Activated CD8-positive, alpha-beta memory T cell treated with anti-CD3 and anti-CD28 coated beads, Interleukin-2, amount 50 U/mL, for 24 hours (primary cell): ENCODE results near the gene NBPF1.
"Not testable (repeated sequence)": the region's sequence is repeated elsewhere in the genome, so short reads cannot be mapped to it uniquely, and the experiment has no call there.

Source experiments
- DNase-seq: peaks from one replicate; pipeline ENCODE4 v3.0.0-alpha.2; 2020; ENCODE audit errors: extremely low read depth

Gene NBPF1

DNA sequence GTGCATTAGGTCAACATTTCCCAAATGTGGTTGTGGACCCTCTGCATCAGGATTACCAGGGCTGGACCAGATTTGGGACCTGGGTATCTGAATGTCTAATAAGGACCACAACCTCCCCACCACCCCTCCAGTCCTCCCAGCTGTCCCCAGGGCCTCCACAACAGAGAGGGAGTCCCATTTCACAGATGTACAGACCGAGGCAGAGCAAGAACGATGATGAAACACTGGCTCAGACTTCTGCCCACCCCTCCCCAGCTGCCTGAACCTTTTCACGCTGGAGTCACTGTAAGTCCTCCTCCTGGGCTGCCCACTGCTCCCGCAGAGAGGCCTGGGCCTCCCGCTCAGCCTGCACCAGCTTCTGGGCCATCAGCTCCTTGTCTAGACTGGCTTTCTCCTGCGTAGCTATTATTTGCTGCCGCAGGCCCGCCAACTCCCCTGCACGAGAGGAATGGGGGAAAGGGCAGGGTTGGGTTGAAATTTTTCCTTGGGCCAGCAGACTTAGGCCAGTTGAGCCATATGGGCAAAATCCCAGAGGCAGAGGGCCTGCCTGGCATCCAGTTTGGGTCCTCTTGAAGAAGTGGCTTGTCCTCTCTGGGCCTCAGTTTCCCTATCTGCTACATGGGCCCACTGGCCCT lies 8.4 kb upstream of the NBPF1 start:
- not testable (repeated sequence) for DNase-seq

DNA sequence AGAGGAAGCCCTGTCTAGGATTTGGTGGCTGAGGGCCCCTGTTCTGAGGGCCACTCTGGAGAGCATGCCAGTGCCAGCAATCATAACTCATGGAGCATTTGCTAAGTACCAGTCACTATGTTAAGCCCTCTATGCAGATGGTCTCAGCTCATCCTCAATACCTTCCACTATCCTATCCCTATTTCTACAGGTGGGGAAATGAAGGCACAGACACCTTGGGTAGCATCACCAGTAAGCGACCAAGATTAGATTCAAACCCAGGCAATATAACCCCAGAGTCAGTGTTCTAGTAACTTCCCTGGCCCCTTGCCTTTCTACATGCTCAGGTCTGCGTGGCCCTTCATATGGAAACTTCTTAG lies 7.9 kb upstream of the NBPF1 start:
- no peak for DNase-seq

DNA sequence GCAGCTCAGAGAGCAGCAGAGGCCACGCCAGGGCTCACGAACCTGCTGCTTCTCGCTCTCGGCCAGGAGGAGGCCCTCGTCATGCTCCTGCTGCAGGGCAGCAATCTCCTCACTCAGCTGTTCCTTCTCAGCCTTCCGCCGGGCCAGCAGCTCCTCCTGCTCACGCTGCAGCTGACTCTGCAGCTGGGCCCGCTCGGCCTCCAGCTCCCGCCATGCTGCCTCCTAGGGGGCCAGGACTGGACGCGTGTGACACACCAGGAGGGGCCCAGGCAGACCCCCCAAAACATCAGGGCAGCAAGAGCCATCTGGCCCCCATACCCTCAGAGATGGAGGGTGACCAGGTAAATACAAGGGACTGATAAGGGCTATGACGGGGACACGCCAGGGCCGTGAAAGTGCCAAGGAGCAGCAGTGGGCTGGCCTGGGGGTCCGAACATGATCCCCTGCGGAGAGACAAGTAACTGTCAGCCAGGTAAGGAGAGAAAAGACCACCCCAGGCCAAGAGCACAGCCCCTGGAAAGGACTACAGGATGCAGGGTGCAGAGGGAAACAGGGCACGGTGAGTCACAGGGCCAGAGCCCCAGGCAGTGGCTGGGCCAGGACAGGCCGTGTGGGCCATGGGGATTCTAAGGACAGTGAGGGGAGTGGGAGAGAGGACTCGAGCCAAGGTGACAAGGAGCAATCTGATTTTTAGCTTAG lies 6.6 kb upstream of the NBPF1 start:
- DNase-seq = not testable (repeated sequence)

GRCh38 chr1:16618719-16619118 lies 5.4 kb upstream of the NBPF1 start:
- no peak for DNase-seq

DNA sequence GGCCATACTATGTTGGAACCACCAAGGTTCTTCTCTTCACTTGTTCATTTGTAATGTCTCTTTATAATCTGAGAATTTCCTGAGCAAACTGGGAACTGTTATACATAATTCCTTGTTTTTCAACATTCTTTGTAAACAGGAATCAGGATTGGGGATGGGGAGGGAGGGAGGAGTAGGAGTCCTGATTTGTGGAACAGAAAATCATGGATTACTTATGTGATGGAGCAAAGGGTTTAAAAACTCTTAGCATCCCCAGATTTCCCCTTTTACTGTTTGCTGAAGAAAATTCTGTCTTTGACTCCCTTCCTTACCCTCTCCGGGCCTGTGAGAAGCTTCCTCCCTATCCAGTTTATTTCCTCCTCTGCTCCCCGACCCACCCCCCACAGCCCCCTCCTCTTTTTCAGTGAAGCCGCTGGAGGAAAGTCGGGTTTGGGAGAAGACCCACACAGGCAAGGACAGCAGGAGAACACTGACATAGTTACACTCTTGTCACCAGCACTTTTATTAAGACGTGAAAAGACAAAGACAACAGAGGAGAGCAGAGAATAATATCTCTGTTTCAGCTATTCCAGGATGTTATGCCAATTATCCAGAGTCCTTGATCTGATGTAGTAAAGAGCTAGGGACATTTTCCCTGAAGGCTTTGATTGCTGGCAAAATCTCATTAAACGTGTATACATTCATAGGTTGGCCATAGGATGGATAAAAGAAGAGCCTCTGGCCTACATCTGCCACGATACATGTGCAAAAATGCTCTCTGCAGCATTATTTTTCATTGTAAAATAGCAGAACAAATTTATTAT lies 4.6 kb upstream of the NBPF1 start:
- no peak for DNase-seq

DNA sequence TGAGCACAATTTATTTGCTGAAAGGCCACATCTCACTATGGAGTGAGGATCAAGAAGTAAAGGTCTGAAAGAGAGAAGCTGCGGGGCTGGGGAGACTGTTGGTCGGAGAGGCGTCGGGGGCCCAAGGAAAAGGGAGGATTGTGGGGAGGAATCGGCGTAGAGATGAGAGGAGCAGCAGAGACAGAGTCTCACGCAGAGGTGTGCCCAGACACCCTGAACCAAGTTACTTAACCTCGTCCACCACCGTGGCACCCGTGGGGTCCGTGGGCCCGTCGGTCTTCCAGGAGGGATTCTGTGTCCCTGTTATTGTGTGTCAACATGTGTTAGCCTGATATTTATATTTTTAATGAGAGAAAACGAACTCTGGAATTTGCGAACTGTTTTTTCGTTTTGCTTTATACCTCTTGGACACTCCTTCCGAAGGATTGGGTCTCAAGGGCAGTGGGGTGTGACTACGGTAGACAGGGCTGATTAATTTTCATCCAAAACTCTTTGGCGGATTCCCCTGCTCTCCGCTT lies 3.8 kb upstream of the NBPF1 start:
- DNase-seq = no peak

GRCh38 chr1:16615253-16616252 lies 2.2 kb upstream of the NBPF1 start:
- DNase-seq = no peak

- DNase-seq = no peak
Measured at GRCh38 chr1:16614361-16615252, 1.2 kb upstream of the NBPF1 start.

DNA sequence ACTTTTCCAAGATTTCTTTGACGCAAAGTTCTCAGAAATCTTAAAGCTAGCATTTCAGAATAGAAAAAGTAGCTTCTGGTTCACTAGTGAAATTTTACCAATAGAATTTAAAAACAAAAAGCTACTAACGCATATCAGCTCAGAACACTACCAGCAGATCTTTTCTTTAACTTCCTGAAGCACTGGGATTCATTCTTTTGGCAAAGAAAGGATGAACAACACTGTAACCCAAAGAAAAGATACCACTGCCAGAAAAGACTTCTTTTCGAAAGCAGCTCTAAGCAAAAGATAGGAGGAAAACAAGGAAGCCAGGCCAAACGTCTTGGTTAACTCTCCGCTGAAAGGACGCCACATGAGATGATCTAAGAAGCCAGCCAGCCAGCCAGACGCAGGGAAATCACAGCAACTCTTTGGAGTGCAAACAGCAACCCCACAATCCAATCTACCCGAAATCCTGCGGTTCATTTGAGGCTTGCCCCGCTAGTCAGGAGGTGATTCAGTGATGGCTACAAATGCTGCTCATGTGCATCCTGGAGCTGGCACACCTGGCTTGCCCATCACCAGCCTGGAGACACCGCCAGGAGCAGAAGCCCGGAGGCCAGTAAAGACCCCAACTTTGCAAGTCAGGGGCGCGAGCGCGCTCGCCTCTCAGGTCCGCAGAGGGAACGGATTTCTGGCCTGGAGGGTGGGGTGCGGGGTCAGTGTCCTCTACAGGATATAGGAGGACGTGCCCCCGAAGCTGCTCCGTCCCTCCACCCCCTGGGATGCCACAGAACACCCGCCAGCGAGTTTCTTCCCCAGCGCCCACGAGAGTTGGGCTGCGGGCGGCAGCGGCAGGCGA lies 812 bp downstream of the NBPF1 start:
- no peak for DNase-seq

- DNase-seq = not testable (repeated sequence)
Measured at GRCh38 chr1:16611981-16612331, 1.4 kb downstream of the NBPF1 start.

GRCh38 chr1:16611164-16611563 lies 2.2 kb downstream of the NBPF1 start:
- not testable (repeated sequence) for DNase-seq

GRCh38 chr1:16610553-16610952 lies 2.8 kb downstream of the NBPF1 start:
- DNase-seq = not testable (repeated sequence)

DNA sequence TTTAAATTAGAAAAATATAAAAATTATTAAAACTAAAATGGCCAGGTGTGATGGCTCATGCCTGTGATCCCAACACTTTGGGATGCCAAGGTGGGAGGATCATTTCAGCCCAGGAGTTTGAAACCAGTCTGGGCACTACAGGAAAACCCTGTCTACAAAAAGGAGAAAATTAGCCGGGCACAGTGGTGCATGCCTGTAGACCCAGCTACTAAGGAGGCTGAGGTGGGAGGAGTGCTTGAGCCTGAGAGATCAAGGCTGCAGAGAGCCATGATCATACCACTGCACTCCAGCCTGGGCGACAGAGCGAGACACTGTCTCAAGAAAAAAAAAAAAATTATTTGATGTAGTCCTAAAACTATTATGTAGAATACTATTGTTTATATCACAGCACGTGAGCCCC lies 3.6 kb downstream of the NBPF1 start:
- DNase-seq = not testable (repeated sequence)

DNA sequence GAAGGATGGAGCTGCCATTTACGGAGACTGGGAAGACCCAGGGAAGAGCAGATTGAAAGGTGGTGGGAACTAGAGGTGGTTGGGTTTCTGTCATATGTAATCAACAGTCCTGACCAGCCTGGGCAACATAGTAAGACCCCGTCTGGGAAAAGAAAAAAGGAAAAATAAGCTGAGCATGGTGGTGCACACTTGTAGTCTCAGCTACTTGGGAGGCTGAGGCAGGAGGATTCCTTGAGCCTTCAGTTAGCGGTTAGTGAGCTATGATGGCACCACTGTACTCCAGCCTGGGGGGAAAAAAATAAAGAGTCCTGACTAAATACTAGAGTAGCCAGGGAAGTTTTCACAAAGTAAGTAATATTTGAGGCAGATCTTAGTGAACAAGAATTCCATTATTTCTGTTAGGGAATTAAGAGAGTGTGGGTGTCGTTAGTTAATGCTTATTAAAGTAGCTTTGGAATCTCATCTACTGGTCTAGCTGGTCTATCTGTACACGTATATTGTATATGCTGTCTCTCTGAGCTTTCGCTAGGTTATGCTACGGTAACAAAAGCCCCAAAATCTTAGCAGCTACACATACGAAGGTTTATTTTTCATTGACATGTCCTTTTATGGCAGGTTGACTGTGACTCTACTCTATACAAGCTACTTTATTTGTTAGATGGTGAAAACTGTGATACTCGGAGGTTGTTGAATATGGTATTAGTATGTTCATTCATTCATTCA lies 4.4 kb downstream of the NBPF1 start:
- no peak for DNase-seq

DNA sequence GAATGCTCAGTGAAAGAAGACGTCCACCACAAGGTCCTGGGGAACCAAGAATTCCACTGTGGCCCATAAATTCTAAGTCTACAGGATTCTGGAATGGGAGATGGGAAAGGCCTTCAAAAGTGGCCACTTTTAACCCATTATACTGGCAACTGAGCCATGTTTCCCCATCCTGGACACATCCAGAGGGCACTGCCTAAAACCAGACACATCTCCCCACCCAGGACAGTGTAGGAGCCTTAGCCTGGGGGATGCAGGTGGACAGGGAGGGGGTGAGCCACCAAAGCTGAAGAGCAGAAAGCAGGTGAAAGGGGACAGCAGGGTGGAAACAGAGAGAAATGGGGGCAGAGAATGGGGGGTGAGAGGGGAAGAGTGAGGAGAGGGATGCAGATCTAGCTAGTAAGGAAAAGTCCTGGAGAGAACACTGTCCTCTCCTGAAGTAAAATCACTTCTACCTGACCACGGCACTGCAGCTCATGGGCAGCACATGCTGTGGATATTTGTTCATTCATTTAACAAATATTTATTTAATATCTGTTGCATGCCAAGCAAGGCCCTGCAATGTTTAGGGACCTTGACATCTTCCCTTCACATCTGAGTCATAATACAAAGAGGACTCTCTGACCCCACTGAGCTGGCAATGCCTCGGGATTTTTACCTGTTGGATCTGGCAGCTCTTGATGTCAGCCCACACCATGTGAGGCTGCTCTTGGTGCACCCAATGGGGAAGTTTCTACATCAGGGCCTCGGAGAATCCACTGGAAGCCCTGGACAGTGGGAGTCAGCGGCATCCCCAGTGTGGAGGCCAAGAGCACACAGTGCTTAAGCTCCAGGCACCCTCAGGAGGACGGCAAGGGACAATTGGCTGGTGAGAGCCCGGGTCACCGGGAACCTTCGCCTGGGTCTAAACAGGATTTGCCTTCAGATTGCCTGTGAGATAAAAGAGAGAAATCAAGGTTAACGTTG lies 5.2 kb downstream of the NBPF1 start:
- not testable (repeated sequence) for DNase-seq

DNA sequence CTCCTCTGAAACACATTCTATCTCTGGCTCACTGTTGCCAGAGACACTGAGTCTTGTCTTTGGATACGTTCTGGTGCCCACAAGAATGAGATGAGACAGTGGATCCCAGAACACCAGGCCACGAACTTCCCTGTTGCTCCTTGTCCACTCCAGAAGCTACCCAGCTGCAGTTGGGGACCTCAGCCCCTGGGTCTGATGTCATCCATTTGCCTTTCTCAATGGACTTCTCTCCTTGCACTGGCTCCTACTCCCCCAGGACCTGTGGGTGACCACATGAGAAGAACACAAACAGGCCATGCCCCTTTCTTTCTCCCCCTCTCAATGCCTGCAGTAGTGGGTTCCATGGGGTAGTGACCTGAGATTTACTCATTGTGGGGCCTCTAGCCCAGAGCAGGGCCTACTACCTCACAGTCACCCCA lies 5.9 kb downstream of the NBPF1 start:
- no peak for DNase-seq

- not testable (repeated sequence) for DNase-seq
Measured at GRCh38 chr1:16606666-16607432, 6.5 kb downstream of the NBPF1 start.
